Vagina (tissue), 2 donors: ENCODE results near the gene MKI67. TPM values are rescaled to one million over a fixed set of nuclear protein-coding genes. Genes with fewer than 3 reads are reported as not detected.
A peak's percentile ranks its signal among the peaks of the same experiment; 100 is the strongest.
"Not testable (repeated sequence)": the region's sequence is repeated elsewhere in the genome, so short reads cannot be mapped to it uniquely, and the experiment has no call there.

Experiments used
- DNase-seq, 2 donors: peaks; one replicate each; pipeline ENCODE4 v3.0.0-alpha.2; 2017; ENCODE audit errors: extremely low spot score in 2 of 2
- H3K27ac ChIP-seq: fragments of 200-600 bp; sonication (generic); one replicate; pipeline ENCODE4 v1.5.1; 2019
- H3K27me3 ChIP-seq: fragments of 200-600 bp; sonication (generic); one replicate; pipeline ENCODE4 v1.5.1; 2019
- H3K36me3 ChIP-seq, 2 donors: fragments of 200-600 bp; sonication (generic); one replicate each; pipeline ENCODE4 v1.5.1; 2017 to 2019
- H3K4me1 ChIP-seq: fragments of 200-600 bp; sonication (generic); one replicate; pipeline ENCODE4 v1.5.1; 2019
- H3K4me3 ChIP-seq, 2 donors: fragments of 200-600 bp; sonication (generic); 1 replicate in 1 of 2; 2 replicates in 1 of 2; pipeline ENCODE4 v1.5.1; 2016 to 2019
- H3K9me3 ChIP-seq: fragments of 200-600 bp; sonication (generic); one replicate; pipeline ENCODE4 v1.5.1; 2019
- CTCF ChIP-seq, 3 experiments: fragments of 450-650 bp in 2 of 3; fragments of 200-600 bp in 1 of 3; sonication (generic) in 1 of 3; IDR thresholded peaks; one replicate each; pipeline ENCODE4 v1.5.1; 2017 to 2019; ENCODE audit warnings: antibody characterized with exemption in 3 of 3, mild to moderate bottlenecking in 2 of 3, moderate library complexity in 2 of 3
- POLR2A ChIP-seq, 2 donors: fragments of 450-650 bp; IDR thresholded peaks; one replicate each; pipeline ENCODE4 v1.6.1; 2017; ENCODE audit warnings: antibody characterized with exemption in 2 of 2, mild to moderate bottlenecking in 2 of 2, moderate library complexity in 2 of 2
- POLR2AphosphoS5 ChIP-seq, 2 donors: sonication (generic); formaldehyde crosslinking; IDR thresholded peaks; one replicate each; pipeline ENCODE4 v1.9.0; 2017; ENCODE audit warnings: antibody characterized with exemption in 2 of 2, mild to moderate bottlenecking in 2 of 2, low read depth in 1 of 2; ENCODE audit not compliant: insufficient read depth in 1 of 2
- intact Hi-C: fragments of 100-400 bp; cut with DNase I; formaldehyde crosslinking; loops from one replicate; pipeline ENCODE4 v1.15.1; 2023
- total RNA-seq: library from RNA; depleted of rRNA; stranded (reverse); fragments of >200 nt; gene quantifications from one replicate; pipeline ENCODE4 v1.2.3, GENCODE V29; 2016

Gene MKI67
- total RNA-seq, 1 donor from 2014 or later: 11.5 TPM

- intact Hi-C loops: no loop called here
- TF ChIP-seq POLR2AphosphoS5 (IDR thresholded peaks at IDR 0.05; ENCODE audit: insufficient read depth in 1 of 2, low read depth in 1 of 2) (peak in 1 of 2 donors; percentile 23), POLR2A (IDR thresholded peaks at IDR 0.05) (no peak)
- H3K27me3 ChIP-seq: no peaks in the 10 kb centered on the region
- H3K27ac ChIP-seq: no peak overlapping the region
- H3K9me3 ChIP-seq: no peaks in the 10 kb centered on the region
- no peak for DNase-seq
- peaks cover 8% of the 10 kb centered on the region for H3K4me1 ChIP-seq
- H3K36me3 ChIP-seq: no peaks in the 10 kb centered on the region
- H3K4me3 ChIP-seq: no peak overlapping the region
Observed at GRCh38 chr10:128096486-128097199, 29.6 kb downstream of the MKI67 start.

GRCh38 chr10:128095753-128096469 lies 30.3 kb downstream of the MKI67 start:
- intact Hi-C loops: no loop called here
- Histone ChIP-seq H3K9me3 (no peaks in the 10 kb centered on the region), H3K27me3 (no peaks in the 10 kb centered on the region), H3K4me1 (peaks cover 8% of the 10 kb centered on the region), H3K4me3 (no peak overlapping the region), H3K36me3 (no peaks in the 10 kb centered on the region), H3K27ac (no peak overlapping the region)
- DNase-seq: no peak
- TF ChIP-seq POLR2AphosphoS5 (IDR thresholded peaks at IDR 0.05; ENCODE audit: insufficient read depth in 1 of 2, low read depth in 1 of 2) (no peak), CTCF (IDR thresholded peaks at IDR 0.05) (no peak), POLR2A (IDR thresholded peaks at IDR 0.05) (no peak)

- Histone ChIP-seq H3K4me1 (peaks cover 8% of the 10 kb centered on the region), H3K27ac (no peak overlapping the region), H3K4me3 (no peak overlapping the region), H3K9me3 (no peaks in the 10 kb centered on the region), H3K27me3 (no peaks in the 10 kb centered on the region), H3K36me3 (no peaks in the 10 kb centered on the region)
- intact Hi-C loops: no loop called here
- TF ChIP-seq POLR2A (IDR thresholded peaks at IDR 0.05): no peak
- TF ChIP-seq CTCF (IDR thresholded peaks at IDR 0.05): no peak
- no peak for TF ChIP-seq POLR2AphosphoS5 (IDR thresholded peaks at IDR 0.05; ENCODE audit: insufficient read depth in 1 of 2, low read depth in 1 of 2)
- DNase-seq: no peak
Observed at GRCh38 chr10:128095027-128095752, 31.0 kb downstream of the MKI67 start.

GRCh38 chr10:128094596-128094995 lies 31.6 kb downstream of the MKI67 start:
- H3K9me3 ChIP-seq, H3K36me3 ChIP-seq, H3K27me3 ChIP-seq, intact Hi-C loops, H3K4me3 ChIP-seq, H3K4me1 ChIP-seq, DNase-seq, H3K27ac ChIP-seq: not testable (repeated sequence)

- Histone ChIP-seq H3K4me3 (no peak overlapping the region), H3K4me1 (peaks cover 8% of the 10 kb centered on the region), H3K36me3 (no peaks in the 10 kb centered on the region), H3K9me3 (no peaks in the 10 kb centered on the region), H3K27me3 (no peaks in the 10 kb centered on the region), H3K27ac (no peak overlapping the region)
- TF ChIP-seq POLR2AphosphoS5 (IDR thresholded peaks at IDR 0.05; ENCODE audit: insufficient read depth in 1 of 2, low read depth in 1 of 2): no peak
- no peak for TF ChIP-seq POLR2A (IDR thresholded peaks at IDR 0.05)
- no peak for TF ChIP-seq CTCF (IDR thresholded peaks at IDR 0.05)
- intact Hi-C loops: no loop called here
- no peak for DNase-seq
Observed at GRCh38 chr10:128092454-128092853, 33.8 kb downstream of the MKI67 start.
